HEK293 (cell line): ENCODE data around the gene SLC25A26.

Experiments used
- AEBP2 ChIP-seq: fragments of 450-650 bp; formaldehyde crosslinking; IDR thresholded peaks from 2 replicates; pipeline ENCODE4 v1.5.1; 2016; ENCODE audit warnings: missing biosample characterization, missing genetic modification characterization, borderline replicate concordance
- HOXA7 ChIP-seq: sonication (generic); formaldehyde crosslinking; IDR thresholded peaks from 2 replicates; pipeline ENCODE4 v1.8.1; 2022; ENCODE audit warnings: missing genetic modification reagents, borderline replicate concordance
- PATZ1 ChIP-seq: fragments of 450-650 bp; formaldehyde crosslinking; IDR thresholded peaks from 2 replicates; pipeline ENCODE4 v1.5.1; 2016; ENCODE audit warnings: missing biosample characterization, missing genetic modification characterization
- ZBTB1 ChIP-seq: fragments of 450-650 bp; formaldehyde crosslinking; IDR thresholded peaks from 2 replicates; pipeline ENCODE4 v1.5.1; 2016; ENCODE audit warnings: missing biosample characterization, missing genetic modification characterization
- ZNF148 ChIP-seq: fragments of 450-650 bp; formaldehyde crosslinking; IDR thresholded peaks from 2 replicates; pipeline ENCODE4 v1.5.0; 2017; ENCODE audit warnings: missing biosample characterization, missing genetic modification characterization, borderline replicate concordance
- ZNF670 ChIP-seq: fragments of 450-650 bp; formaldehyde crosslinking; IDR thresholded peaks from 2 replicates; pipeline ENCODE4 v1.5.1; 2016; ENCODE audit warnings: missing biosample characterization, missing genetic modification characterization, low read depth
- ZNF843 ChIP-seq: fragments of 450-650 bp; formaldehyde crosslinking; IDR thresholded peaks from 2 replicates; pipeline ENCODE4 v1.5.1; 2016; ENCODE audit warnings: missing biosample characterization, missing genetic modification characterization
- TF ChIP-seq, protein P1 (sequence below): fragments of 450-650 bp; formaldehyde crosslinking; IDR thresholded peaks from 2 replicates; pipeline ENCODE4 v1.5.1; 2016; ENCODE audit warnings: missing biosample characterization, missing genetic modification characterization

DNA sequence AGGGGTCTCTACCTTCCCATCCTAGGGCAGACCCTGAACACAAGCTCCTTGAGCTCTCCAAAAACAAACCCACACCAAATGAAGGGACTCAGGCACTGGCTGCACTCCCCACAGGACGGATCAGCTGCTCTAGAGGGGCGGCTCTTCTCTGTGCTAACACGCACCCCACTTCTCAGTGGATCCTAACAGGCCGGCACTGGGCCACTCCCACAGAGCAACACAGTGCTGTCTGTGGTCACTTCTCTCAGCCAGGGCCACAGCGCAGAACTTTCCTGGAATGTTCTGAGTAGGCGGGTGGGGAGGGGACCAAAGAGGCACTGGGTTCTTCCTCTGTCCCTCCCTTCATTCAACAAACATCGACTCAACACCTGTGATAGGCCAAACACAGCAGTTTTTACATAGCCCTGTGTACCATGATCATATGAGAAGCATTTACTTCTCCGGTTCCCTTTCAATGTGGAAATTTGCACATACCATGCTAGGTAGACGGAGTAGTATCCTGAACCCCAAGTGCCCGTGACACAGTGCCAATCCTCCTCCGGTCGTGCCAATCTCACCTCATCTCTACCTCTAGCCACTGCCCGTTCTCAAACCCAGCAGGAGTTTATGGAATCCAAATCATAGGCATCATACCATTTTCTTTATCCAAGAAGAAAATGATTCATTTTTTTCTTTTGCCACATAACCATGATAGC lies 181.9 kb downstream of the SLC25A26 start:
- TF ChIP-seq, protein P1, sequence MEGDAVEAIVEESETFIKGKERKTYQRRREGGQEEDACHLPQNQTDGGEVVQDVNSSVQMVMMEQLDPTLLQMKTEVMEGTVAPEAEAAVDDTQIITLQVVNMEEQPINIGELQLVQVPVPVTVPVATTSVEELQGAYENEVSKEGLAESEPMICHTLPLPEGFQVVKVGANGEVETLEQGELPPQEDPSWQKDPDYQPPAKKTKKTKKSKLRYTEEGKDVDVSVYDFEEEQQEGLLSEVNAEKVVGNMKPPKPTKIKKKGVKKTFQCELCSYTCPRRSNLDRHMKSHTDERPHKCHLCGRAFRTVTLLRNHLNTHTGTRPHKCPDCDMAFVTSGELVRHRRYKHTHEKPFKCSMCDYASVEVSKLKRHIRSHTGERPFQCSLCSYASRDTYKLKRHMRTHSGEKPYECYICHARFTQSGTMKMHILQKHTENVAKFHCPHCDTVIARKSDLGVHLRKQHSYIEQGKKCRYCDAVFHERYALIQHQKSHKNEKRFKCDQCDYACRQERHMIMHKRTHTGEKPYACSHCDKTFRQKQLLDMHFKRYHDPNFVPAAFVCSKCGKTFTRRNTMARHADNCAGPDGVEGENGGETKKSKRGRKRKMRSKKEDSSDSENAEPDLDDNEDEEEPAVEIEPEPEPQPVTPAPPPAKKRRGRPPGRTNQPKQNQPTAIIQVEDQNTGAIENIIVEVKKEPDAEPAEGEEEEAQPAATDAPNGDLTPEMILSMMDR (tag by site-specific recombination), result no peak
- no peak for TF ChIP-seq AEBP2 (tag by site-specific recombination)
- TF ChIP-seq ZNF843 (tag by site-specific recombination), result no peak
- TF ChIP-seq ZBTB1 (tag by site-specific recombination), result no peak
- TF ChIP-seq PATZ1 (tag by site-specific recombination), result no peak
- no peak for TF ChIP-seq ZNF148 (tag by site-specific recombination)
- TF ChIP-seq HOXA7 (CRISPR knock-in tag), result no peak
- no peak for TF ChIP-seq ZNF670 (tag by site-specific recombination)
